ENCODE results near the gene C16orf90.
"Not testable (repeated sequence)": the region's sequence is repeated elsewhere in the genome, so short reads cannot be mapped to it uniquely, and the experiment has no call there.

C16orf90 gene

GRCh38 chr16:3482659-3483241, 12.5 kb downstream of the C16orf90 start:
- no peak for DNase-seq

- DNase-seq = no peak
Measured at GRCh38 chr16:3481696-3482658, 13.3 kb downstream of the C16orf90 start.

GRCh38 chr16:3480901-3481695, 14.2 kb downstream of the C16orf90 start:
- DNase-seq = no peak

GRCh38 chr16:3479654-3480216, 15.6 kb downstream of the C16orf90 start:
- no peak for DNase-seq

GRCh38 chr16:3478242-3478925, 16.9 kb downstream of the C16orf90 start:
- no peak for DNase-seq

- DNase-seq = no peak
Measured at GRCh38 chr16:3476409-3476808, 18.9 kb downstream of the C16orf90 start.

- DNase-seq = no peak
Measured at GRCh38 chr16:3475604-3476375, 19.5 kb downstream of the C16orf90 start.

- DNase-seq = not testable (repeated sequence)
Measured at GRCh38 chr16:3474870-3475269, 20.4 kb downstream of the C16orf90 start.

GRCh38 chr16:3474136-3474779, 21.0 kb downstream of the C16orf90 start:
- DNase-seq = no peak

- not testable (repeated sequence) for DNase-seq
Measured at GRCh38 chr16:3473596-3473943, 21.7 kb downstream of the C16orf90 start.

- no peak for DNase-seq
Measured at GRCh38 chr16:3472878-3473595, 22.3 kb downstream of the C16orf90 start.

- DNase-seq = no peak
Measured at GRCh38 chr16:3471518-3472176, 23.6 kb downstream of the C16orf90 start.

GRCh38 chr16:3470723-3471122, 24.6 kb downstream of the C16orf90 start:
- no peak for DNase-seq

- DNase-seq = no peak
Measured at GRCh38 chr16:3469736-3470135, 25.6 kb downstream of the C16orf90 start.

- no peak for DNase-seq
Measured at GRCh38 chr16:3468501-3468900, 26.8 kb downstream of the C16orf90 start.

- DNase-seq = no peak
Measured at GRCh38 chr16:3467921-3468320, 27.4 kb downstream of the C16orf90 start.

- DNase-seq = no peak
Measured at GRCh38 chr16:3467182-3467581, 28.1 kb downstream of the C16orf90 start.

GRCh38 chr16:3465911-3466584, 29.2 kb downstream of the C16orf90 start:
- DNase-seq = no peak

- DNase-seq = no peak
Measured at GRCh38 chr16:3465301-3465700, 30.0 kb downstream of the C16orf90 start.

All from CD4-positive, alpha-beta T cell treated with Interferon gamma for 1 hour (primary cell).